ENCODE measurements around the gene MATCAP1.

DNA sequence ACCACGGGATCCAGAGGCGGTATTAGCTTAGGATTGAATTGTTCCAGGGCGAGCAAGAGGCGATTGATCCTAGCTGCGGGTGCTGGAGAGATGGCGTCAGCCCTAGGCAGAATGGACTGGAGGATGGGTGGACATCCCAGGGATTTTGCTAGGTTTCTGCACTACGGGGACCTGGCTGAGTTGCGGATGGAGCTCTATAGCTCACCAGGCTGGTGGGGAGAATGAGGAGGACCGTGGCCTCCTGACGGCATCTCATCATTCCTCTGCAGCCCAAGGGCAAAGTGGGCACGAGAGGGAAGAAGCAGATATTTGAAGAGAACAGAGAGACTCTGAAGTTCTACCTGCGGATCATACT, 43.8 kb upstream of the MATCAP1 start:
- TF ChIP-seq CTCF (IDR thresholded peaks at IDR 0.05), result no peak
- TF ChIP-seq POLR2A (IDR thresholded peaks at IDR 0.05), result no peak
